ENCODE measurements around the gene MLC1.

Gene MLC1

GRCh38 chr22:50092342-50092741 lies 7.1 kb upstream of the MLC1 start:
- no peak for TF ChIP-seq ZFP3 (CRISPR knock-in tag; IDR thresholded peaks at IDR 0.05)
- no peak for TF ChIP-seq TOX (CRISPR knock-in tag; IDR thresholded peaks at IDR 0.05; ENCODE audit: borderline replicate concordance)
- TF ChIP-seq, protein P1, sequence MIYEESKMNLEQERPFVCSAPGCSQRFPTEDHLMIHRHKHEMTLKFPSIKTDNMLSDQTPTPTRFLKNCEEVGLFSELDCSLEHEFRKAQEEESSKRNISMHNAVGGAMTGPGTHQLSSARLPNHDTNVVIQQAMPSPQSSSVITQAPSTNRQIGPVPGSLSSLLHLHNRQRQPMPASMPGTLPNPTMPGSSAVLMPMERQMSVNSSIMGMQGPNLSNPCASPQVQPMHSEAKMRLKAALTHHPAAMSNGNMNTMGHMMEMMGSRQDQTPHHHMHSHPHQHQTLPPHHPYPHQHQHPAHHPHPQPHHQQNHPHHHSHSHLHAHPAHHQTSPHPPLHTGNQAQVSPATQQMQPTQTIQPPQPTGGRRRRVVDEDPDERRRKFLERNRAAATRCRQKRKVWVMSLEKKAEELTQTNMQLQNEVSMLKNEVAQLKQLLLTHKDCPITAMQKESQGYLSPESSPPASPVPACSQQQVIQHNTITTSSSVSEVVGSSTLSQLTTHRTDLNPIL (CRISPR knock-in tag; IDR thresholded peaks at IDR 0.05; ENCODE audit: low read depth): no peak
- no peak for TF ChIP-seq ARNTL (CRISPR knock-in tag; IDR thresholded peaks at IDR 0.05; ENCODE audit: borderline replicate concordance, low read depth)
- TF ChIP-seq TCF4 (CRISPR knock-in tag; IDR thresholded peaks at IDR 0.05; ENCODE audit: borderline replicate concordance): no peak
- no peak for TF ChIP-seq ZC3H10 (CRISPR knock-in tag; IDR thresholded peaks at IDR 0.05)
- no peak for TF ChIP-seq GLIS3 (CRISPR knock-in tag; IDR thresholded peaks at IDR 0.05)
- TF ChIP-seq RARB (CRISPR knock-in tag; IDR thresholded peaks at IDR 0.05): no peak
- TF ChIP-seq, protein P2, sequence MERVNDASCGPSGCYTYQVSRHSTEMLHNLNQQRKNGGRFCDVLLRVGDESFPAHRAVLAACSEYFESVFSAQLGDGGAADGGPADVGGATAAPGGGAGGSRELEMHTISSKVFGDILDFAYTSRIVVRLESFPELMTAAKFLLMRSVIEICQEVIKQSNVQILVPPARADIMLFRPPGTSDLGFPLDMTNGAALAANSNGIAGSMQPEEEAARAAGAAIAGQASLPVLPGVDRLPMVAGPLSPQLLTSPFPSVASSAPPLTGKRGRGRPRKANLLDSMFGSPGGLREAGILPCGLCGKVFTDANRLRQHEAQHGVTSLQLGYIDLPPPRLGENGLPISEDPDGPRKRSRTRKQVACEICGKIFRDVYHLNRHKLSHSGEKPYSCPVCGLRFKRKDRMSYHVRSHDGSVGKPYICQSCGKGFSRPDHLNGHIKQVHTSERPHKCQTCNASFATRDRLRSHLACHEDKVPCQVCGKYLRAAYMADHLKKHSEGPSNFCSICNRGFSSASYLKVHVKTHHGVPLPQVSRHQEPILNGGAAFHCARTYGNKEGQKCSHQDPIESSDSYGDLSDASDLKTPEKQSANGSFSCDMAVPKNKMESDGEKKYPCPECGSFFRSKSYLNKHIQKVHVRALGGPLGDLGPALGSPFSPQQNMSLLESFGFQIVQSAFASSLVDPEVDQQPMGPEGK (CRISPR knock-in tag; IDR thresholded peaks at IDR 0.05; ENCODE audit: borderline replicate concordance): no peak
- no peak for TF ChIP-seq ZNF70 (CRISPR knock-in tag; IDR thresholded peaks at IDR 0.05)
- no peak for TF ChIP-seq SNAI2 (CRISPR knock-in tag; IDR thresholded peaks at IDR 0.05)
- no peak for TF ChIP-seq ZNF8 (CRISPR knock-in tag; IDR thresholded peaks at IDR 0.05)
- no peak for TF ChIP-seq PPARA (CRISPR knock-in tag; IDR thresholded peaks at IDR 0.05; ENCODE audit: borderline replicate concordance)
- no peak for TF ChIP-seq ESRRG (CRISPR knock-in tag; IDR thresholded peaks at IDR 0.05)
- no peak for ATAC-seq

DNA sequence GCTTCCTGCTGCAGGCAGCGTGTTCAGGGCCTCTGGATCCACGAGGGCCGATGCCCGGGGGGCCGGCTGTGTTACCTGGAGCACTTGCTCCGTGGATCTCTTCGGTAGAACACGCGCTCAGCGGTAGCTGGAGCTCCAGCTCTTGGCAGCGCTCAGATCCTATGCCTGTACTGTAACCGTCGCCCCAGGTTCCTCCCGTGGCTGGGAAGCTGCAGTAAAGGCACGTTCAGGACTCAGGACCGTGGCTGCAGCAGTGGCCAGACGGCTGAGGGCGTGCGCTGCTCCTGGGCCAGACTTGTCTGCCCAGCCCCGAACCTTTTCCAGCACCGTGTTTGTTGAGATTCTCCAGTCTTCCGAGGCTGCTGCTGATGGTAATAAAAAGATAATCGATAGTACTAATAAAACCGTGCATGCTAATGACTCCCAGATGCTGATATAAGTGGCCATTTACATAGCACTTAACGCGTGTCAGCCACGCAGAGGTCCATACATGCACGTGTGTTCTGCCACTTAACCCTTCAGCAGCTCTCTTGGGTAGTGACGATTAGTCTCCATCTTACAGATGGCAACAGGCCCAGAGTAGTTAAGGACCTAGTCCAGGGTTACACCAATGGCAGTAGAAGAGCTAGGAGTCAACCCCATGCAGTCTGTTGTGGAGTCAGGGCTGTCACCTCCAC lies 6.0 kb upstream of the MLC1 start:
- peak; percentile 42 for ATAC-seq
- TF ChIP-seq BACH2 (CRISPR knock-in tag; IDR thresholded peaks at IDR 0.05; ENCODE audit: borderline replicate concordance) (no peak), TCF4 (CRISPR knock-in tag; IDR thresholded peaks at IDR 0.05; ENCODE audit: borderline replicate concordance) (peak; percentile 45; the same call in 1 of the 2 replicates)

GRCh38 chr22:50090412-50090714 lies 5.1 kb upstream of the MLC1 start:
- TF ChIP-seq BACH2 (CRISPR knock-in tag; IDR thresholded peaks at IDR 0.05; ENCODE audit: borderline replicate concordance) (no peak), ESRRG (CRISPR knock-in tag; IDR thresholded peaks at IDR 0.05) (no peak), ZNF565 (CRISPR knock-in tag; conservative IDR thresholded peaks at IDR 0.05; ENCODE audit: low read depth) (no peak), TSHZ2 (CRISPR knock-in tag; IDR thresholded peaks at IDR 0.05) (no peak), ZC3H10 (CRISPR knock-in tag; IDR thresholded peaks at IDR 0.05) (no peak), PPARA (CRISPR knock-in tag; IDR thresholded peaks at IDR 0.05; ENCODE audit: borderline replicate concordance) (no peak), GLIS3 (CRISPR knock-in tag; IDR thresholded peaks at IDR 0.05) (no peak), ZNF8 (CRISPR knock-in tag; IDR thresholded peaks at IDR 0.05) (no peak), TOX (CRISPR knock-in tag; IDR thresholded peaks at IDR 0.05; ENCODE audit: borderline replicate concordance) (no peak), RARB (CRISPR knock-in tag; IDR thresholded peaks at IDR 0.05) (no peak), ARNTL (CRISPR knock-in tag; IDR thresholded peaks at IDR 0.05; ENCODE audit: borderline replicate concordance, low read depth) (no peak), ISL1 (CRISPR knock-in tag; IDR thresholded peaks at IDR 0.05) (no peak), CSRNP3 (CRISPR knock-in tag; IDR thresholded peaks at IDR 0.05) (no peak), CSDC2 (CRISPR knock-in tag; IDR thresholded peaks at IDR 0.05) (no peak), TCF4 (CRISPR knock-in tag; IDR thresholded peaks at IDR 0.05; ENCODE audit: borderline replicate concordance) (no peak)
- TF ChIP-seq, protein P2 (CRISPR knock-in tag; IDR thresholded peaks at IDR 0.05; ENCODE audit: borderline replicate concordance): no peak
- TF ChIP-seq, protein P1 (CRISPR knock-in tag; IDR thresholded peaks at IDR 0.05; ENCODE audit: low read depth): no peak
- no peak for ATAC-seq

Measured in SK-N-SH treated with all-trans-retinoic acid at 6 μM for 48 hours (cell line).